ENCODE results near the gene PLXNC1. TPM values are rescaled to one million over a fixed set of nuclear protein-coding genes. Genes with fewer than 3 reads are reported as not detected.
A peak's percentile ranks its signal among the peaks of the same experiment; 100 is the strongest.

The PLXNC1 gene
- total and polyA plus RNA-seq, 2 of the 8 experiments (the other 6 are each of a cell fraction or from before 2014, with no cell fraction given): 0.83 to 2.0 TPM

GRCh38 chr12:94203796-94204195, 55.4 kb downstream of the PLXNC1 start:
- Histone ChIP-seq H4K8ac (ENCODE audit: extremely low read depth, insufficient read depth, low read length) (no peak overlapping the region), H3K27ac (ENCODE audit: low read depth, low read length) (no peak overlapping the region), H3K4me1 (replicated peaks in 1 of 4; ENCODE audit: control insufficient read depth in 3 of 4, insufficient read depth in 4 of 4, low read length in 3 of 4) (peaks cover 0 to 8% (median 0%) of the 10 kb centered on the region in 4 experiments; a peak in 2 of 7 replicates), H4K5ac (ENCODE audit: insufficient read length, low read depth, low read length) (no peak overlapping the region), H3K14ac (ENCODE audit: insufficient read length) (no peak overlapping the region), H4K91ac (replicated peaks; ENCODE audit: insufficient read length, low read length) (no peak overlapping the region), H2BK20ac (ENCODE audit: low read length) (no peak overlapping the region), H3K79me2 (ENCODE audit: control insufficient read depth in 1 of 2, insufficient read depth in 2 of 2, low read length in 2 of 2) (no peaks in the 10 kb centered on the region), H4K20me1 (replicated peaks in 1 of 2; ENCODE audit: control insufficient read depth in 1 of 2, insufficient read depth in 2 of 2, low read length in 2 of 2) (no peaks in the 10 kb centered on the region), H3K18ac (ENCODE audit: extremely low read depth, low read length) (no peak overlapping the region), H2AK5ac (ENCODE audit: low read depth, low read length) (no peak overlapping the region), H3K9me3 (ENCODE audit: insufficient read depth in 2 of 2, low read depth in 1 of 2, low read length in 1 of 2) (no peaks in the 10 kb centered on the region), H2BK5ac (ENCODE audit: low read depth, low read length) (no peak overlapping the region; the same call in 1 of the 2 replicates), H2BK15ac (ENCODE audit: low read length) (no peak overlapping the region), H3K36me3 (ENCODE audit: control insufficient read depth in 2 of 4, insufficient read depth in 4 of 4, low read length in 3 of 4) (no peaks in the 10 kb centered on the region), H3K4ac (replicated peaks; ENCODE audit: insufficient read length, low read depth, low read length) (no peak overlapping the region), H2AFZ (ENCODE audit: low read length) (no peak overlapping the region), H2BK12ac (ENCODE audit: low read depth, low read length) (no peak overlapping the region), H3K4me2 (ENCODE audit: insufficient read depth in 1 of 2, low read depth in 2 of 2, low read length in 2 of 2) (no peak overlapping the region), H3K56ac (replicated peaks; ENCODE audit: insufficient read length, low read depth, low read length) (no peak overlapping the region), H3K27me3 (replicated peaks in 1 of 4; ENCODE audit: control insufficient read depth in 3 of 4, extremely low read depth in 1 of 4, insufficient read depth in 3 of 4, low read length in 3 of 4) (no peaks in the 10 kb centered on the region), H3K9ac (replicated peaks in 1 of 4; ENCODE audit: extremely low read depth in 1 of 4, low read depth in 3 of 4, low read length in 3 of 4) (no peak overlapping the region), H3K23me2 (ENCODE audit: low read depth, low read length) (no peaks in the 10 kb centered on the region), H2BK120ac (replicated peaks; ENCODE audit: low read depth, low read length) (no peak overlapping the region), H3K23ac (ENCODE audit: insufficient read length) (no peak overlapping the region), H3K79me1 (ENCODE audit: low read depth, low read length) (no peaks in the 10 kb centered on the region), H3K4me3 (ENCODE audit: extremely low read depth in 1 of 4, insufficient read depth in 2 of 4, low read depth in 3 of 4, low read length in 4 of 4) (no peak overlapping the region)
- 84% methylated on average over 5 of the region's 5 CpGs; no CpG with 5 or more reads in 1 of the 2 experiments for WGBS, 2 experiments (ENCODE audit: extremely low coverage in 1 of 2, insufficient coverage in 1 of 2, insufficient read length in 1 of 2, insufficient replicate concordance in 2 of 2, low coverage in 1 of 2, low lambda C conversion rate in 2 of 2, missing lambda C conversion rate in 1 of 2)
- CTCF ChIA-PET (ENCODE audit: partially characterized antibody): interaction anchor here (1.1 to 1.5 kb wide), 2 partner anchors 13 to 33 kb away, joined by 3 read pairs; no protein-coding TSS in a partner anchor
- FAIRE-seq (no peak), DNase-seq (ENCODE audit: low read depth in 1 of 2, low spot score in 2 of 2) (no peak)
- TF ChIP-seq BACH1 (IDR thresholded peaks at IDR 0.05; ENCODE audit: low read length) (peak; percentile 78), POU5F1 (IDR thresholded peaks at IDR 0.05; ENCODE audit: low read depth, low read length) (peak; percentile 32; the same call in 1 of the 2 replicates), GABPA (IDR thresholded peaks at IDR 0.05; ENCODE audit: borderline replicate concordance, insufficient read depth, low read length) (no peak), ATF2 (IDR thresholded peaks at IDR 0.05; ENCODE audit: low read length) (no peak), RXRA (IDR thresholded peaks at IDR 0.05; ENCODE audit: insufficient read depth, low read depth, low read length) (no peak), TAF7 (optimal IDR thresholded peaks at IDR 0.05; ENCODE audit: borderline replicate concordance, low read depth, low read length) (no peak), KDM4A (IDR thresholded peaks at IDR 0.05; ENCODE audit: low read depth, low read length, severe bottlenecking) (no peak), MAFK (IDR thresholded peaks at IDR 0.05; ENCODE audit: low read depth, low read length) (peak; percentile 74; the same call in 1 of the 2 replicates)
- POLR2A ChIA-PET (ENCODE audit: partially characterized antibody): no interaction called here
